Osteocyte (in vitro differentiated cells): ENCODE measurements around the gene DET1. TPM values are rescaled to one million over a fixed set of nuclear protein-coding genes. Genes with fewer than 3 reads are reported as not detected.

ENCODE experiments used
- DNase-seq: peaks from one replicate; pipeline ENCODE4 v3.0.0; 2021; ENCODE audit warnings: mixed read lengths; ENCODE audit not compliant: unreplicated experiment; ENCODE audit errors: extremely low spot score
- H3K27ac Mint-ChIP-seq: one replicate; pipeline ENCODE4 v1.8.0; 2021; ENCODE audit warnings: mild to moderate bottlenecking, mixed read lengths; ENCODE audit not compliant: unreplicated experiment
- H3K27me3 Mint-ChIP-seq: one replicate; pipeline ENCODE4 v1.8.0; 2021; ENCODE audit warnings: mixed read lengths; ENCODE audit not compliant: unreplicated experiment
- H3K36me3 Mint-ChIP-seq: one replicate; pipeline ENCODE4 v1.8.0; 2021; ENCODE audit warnings: mixed read lengths; ENCODE audit not compliant: unreplicated experiment
- H3K4me1 Mint-ChIP-seq: one replicate; pipeline ENCODE4 v1.8.0; 2021; ENCODE audit warnings: mixed read lengths; ENCODE audit not compliant: unreplicated experiment
- H3K4me3 Mint-ChIP-seq: one replicate; pipeline ENCODE4 v1.8.0; 2021; ENCODE audit warnings: mild to moderate bottlenecking, moderate library complexity, mixed read lengths; ENCODE audit not compliant: unreplicated experiment
- H3K9me3 Mint-ChIP-seq: one replicate; pipeline ENCODE4 v1.8.0; 2021; ENCODE audit warnings: mixed read lengths; ENCODE audit not compliant: unreplicated experiment
- CTCF ChIP-seq: fragments of 200-600 bp; sonication (generic); IDR thresholded peaks from 2 replicates; pipeline ENCODE4 v1.5.0; 2021; ENCODE audit warnings: antibody characterized with exemption, mild to moderate bottlenecking, moderate library complexity
- total RNA-seq: library from RNA; stranded (reverse); gene quantifications from 2 replicates; pipeline ENCODE4 v1.2.1, GENCODE V29; 2021

DET1 gene
- total RNA-seq, 1 donor from 2014 or later: 8.2 TPM

- no peak for DNase-seq
- Mint-ChIP-seq H3K27ac (no peak overlapping the region), H3K27me3 (peaks cover 7% of the 10 kb centered on the region), H3K9me3 (no peaks in the 10 kb centered on the region), H3K4me3 (no peak overlapping the region), H3K4me1 (no peaks in the 10 kb centered on the region), H3K36me3 (no peaks in the 10 kb centered on the region)
- TF ChIP-seq CTCF: no peak
Measured at GRCh38 chr15:88579322-88579721, 32.8 kb upstream of the DET1 start.

GRCh38 chr15:88574655-88575054, 28.2 kb upstream of the DET1 start:
- H3K9me3 Mint-ChIP-seq: no peaks in the 10 kb centered on the region
- H3K4me3 Mint-ChIP-seq: no peak overlapping the region
- no peak overlapping the region for H3K27ac Mint-ChIP-seq

GRCh38 chr15:88574077-88574476, 27.6 kb upstream of the DET1 start:
- peaks cover 11% of the 10 kb centered on the region for H3K27me3 Mint-ChIP-seq
- no peaks in the 10 kb centered on the region for H3K36me3 Mint-ChIP-seq
- no peaks in the 10 kb centered on the region for H3K4me1 Mint-ChIP-seq
- no peak for TF ChIP-seq CTCF
- H3K9me3 Mint-ChIP-seq: no peaks in the 10 kb centered on the region
- H3K4me3 Mint-ChIP-seq: no peak overlapping the region
- H3K27ac Mint-ChIP-seq: no peak overlapping the region
- no peak for DNase-seq

More at GRCh38 chr15:88574655-88575054, 28.2 kb upstream of the DET1 start:
- Mint-ChIP-seq H3K27me3 (peaks cover 11% of the 10 kb centered on the region), H3K36me3 (no peaks in the 10 kb centered on the region), H3K4me1 (no peaks in the 10 kb centered on the region)
- no peak for TF ChIP-seq CTCF
- no peak for DNase-seq

- Mint-ChIP-seq H3K4me3 (no peak overlapping the region), H3K36me3 (no peaks in the 10 kb centered on the region), H3K27ac (no peak overlapping the region), H3K27me3 (peaks cover 11% of the 10 kb centered on the region), H3K4me1 (no peaks in the 10 kb centered on the region), H3K9me3 (no peaks in the 10 kb centered on the region)
- no peak for TF ChIP-seq CTCF
- no peak for DNase-seq
Measured at GRCh38 chr15:88571852-88572259, 25.4 kb upstream of the DET1 start.

- no peak for DNase-seq
- Mint-ChIP-seq H3K27ac (no peak overlapping the region), H3K4me1 (no peaks in the 10 kb centered on the region), H3K36me3 (no peaks in the 10 kb centered on the region), H3K4me3 (no peak overlapping the region), H3K27me3 (peaks cover 11% of the 10 kb centered on the region), H3K9me3 (no peaks in the 10 kb centered on the region)
- no peak for TF ChIP-seq CTCF
Measured at GRCh38 chr15:88571153-88571851, 24.8 kb upstream of the DET1 start.
